Measurements from ENCODE around the gene HOXA3. TPM values are rescaled to one million over a fixed set of nuclear protein-coding genes. Genes with fewer than 3 reads are reported as not detected.

The HOXA3 gene
- polyA plus RNA-seq, 5 donors, result 33.5 to 53.1 (median 39.9) TPM

DNA sequence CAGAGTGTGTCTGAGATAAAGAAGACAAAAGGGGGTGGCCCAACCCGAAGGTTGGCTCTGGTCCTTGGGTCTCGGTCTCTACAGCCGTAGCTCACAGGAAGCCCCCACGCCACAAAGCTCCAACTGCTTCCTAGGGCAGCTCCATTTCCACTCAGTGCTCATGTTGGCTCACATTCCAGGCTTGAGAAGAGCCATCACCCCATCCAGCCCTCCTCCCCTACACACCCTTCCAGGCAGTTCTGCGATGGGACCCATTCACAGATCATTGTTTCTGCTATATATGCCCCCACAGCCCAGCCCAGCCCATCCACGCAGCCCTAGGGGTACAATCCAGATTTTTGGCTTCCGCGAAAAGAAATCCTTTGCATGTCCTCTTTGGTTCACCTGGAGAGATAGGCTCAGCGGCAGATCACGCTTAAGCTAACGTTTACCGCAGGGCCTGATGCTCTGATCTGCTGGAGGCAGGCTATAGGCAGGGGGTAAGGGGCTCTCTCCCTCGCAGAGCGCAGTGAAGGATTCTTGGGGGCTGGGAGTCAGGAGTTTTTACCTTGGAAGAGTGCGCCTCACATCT is 38.9 kb upstream of the HOXA3 start:
- no peak for DNase-seq

DNA sequence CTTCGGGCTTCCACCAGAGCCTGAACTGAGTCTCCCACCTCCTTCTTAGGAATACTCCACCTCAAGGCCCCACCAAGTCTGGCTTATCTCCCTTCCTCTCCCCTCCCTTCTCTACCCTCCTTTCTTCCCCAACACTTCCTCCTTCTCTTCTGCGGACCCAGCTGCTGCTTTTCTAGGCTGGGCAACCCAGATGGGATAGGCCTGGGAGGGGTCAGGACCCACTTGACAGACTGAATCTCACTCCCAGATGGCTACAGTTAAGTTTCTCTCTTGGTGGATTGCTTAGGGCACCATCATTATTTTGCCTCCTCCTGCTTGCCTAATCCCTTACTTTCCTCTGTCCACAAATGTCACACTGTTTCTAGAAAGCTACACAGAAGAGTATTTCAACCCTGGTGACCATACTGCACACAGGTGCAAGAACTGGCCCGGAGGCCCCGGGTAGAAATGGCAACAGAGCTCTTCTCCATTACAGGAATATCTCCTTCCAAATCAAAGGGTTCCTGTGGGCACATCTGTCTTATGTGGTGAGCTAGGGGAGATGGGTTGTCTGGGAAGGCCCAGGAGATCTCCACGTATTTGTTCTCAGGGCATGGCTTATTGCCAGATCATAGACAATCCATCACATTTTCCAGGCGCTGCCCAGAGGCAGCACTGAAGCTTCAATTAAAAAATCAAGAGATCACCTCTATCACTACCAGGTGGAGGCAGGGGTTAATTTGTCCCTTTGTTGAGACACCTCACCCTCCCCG is 37.8 kb upstream of the HOXA3 start:
- DNase-seq, result no peak

DNA sequence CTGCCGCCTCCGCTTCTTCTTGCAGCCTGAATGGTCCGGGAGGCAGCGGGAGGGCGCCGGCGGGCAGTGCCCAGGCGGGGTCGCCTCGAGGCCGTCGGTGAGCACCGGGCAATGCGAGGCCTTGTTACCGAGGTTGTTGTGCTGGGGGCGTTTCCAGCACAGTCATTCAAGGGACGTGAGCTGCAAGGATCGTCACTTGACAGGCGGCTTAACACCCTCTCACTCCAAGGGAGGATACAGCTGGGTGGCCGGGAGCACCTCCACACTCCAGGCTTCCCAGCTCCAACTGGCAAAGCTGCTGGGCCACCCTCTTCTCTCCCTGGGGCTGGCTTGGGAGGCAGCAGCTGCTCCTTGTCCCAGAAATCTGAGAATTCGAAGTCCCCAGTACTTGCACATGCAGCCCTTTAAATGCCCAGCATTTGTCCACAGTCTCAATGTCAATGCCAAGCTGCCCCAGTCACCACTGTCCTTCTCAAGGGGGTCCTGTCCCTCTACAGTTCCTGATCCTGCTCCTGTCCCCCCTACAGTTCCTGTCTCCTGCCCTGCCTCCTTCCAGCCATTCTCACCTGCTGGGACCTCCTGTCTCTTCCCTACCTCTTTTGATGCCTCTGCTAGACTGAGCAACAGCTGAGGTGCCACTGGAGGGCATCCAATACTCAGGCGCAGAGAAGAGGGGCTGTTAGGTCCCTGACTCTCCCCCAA is 37.1 kb upstream of the HOXA3 start:
- DNase-seq, result no peak

DNA sequence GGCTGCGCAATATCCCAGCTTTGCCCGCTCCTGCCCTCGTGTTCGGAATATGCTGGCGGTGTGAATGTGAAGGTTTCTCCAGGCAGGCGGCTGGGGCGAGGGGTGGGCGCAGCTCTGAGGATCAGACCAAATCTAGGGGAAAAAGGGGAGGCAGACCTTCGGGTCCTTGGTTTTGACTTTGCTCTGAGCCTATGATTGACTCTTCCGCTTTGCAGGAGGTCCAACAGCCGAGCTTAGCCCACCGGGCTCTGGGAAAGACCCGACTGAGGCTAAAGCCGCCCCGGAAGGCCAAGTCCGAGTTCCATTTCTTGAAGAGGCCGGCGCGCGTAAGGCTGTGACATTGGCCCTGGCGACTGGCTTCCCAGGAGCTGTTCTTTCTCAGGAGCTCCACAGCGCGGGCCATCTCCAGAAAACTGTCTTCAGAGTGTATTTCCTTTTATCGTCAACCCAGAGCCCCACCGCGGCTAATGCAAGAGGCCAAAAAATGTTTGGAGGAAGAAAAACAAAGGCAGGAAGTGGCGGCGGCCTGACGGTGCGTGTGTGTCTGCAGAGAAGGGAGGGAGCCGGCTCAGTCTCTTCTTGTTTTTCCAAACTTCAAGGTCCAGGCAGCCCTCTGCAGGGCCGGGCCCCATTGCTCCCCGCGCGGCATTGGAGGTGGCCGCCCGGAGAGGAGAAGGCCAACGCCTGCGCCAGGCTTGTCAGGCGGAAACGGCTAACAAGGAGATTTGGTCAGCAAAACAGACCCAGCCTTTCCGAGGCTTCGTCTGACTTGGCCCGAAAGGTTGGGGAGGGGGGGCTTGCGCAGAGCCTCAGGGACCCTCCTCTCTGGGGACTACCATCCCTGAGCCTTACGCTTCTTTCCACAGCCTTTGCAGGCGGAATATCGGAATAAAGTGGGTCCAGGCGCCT is 36.3 kb upstream of the HOXA3 start:
- no peak for DNase-seq

DNA sequence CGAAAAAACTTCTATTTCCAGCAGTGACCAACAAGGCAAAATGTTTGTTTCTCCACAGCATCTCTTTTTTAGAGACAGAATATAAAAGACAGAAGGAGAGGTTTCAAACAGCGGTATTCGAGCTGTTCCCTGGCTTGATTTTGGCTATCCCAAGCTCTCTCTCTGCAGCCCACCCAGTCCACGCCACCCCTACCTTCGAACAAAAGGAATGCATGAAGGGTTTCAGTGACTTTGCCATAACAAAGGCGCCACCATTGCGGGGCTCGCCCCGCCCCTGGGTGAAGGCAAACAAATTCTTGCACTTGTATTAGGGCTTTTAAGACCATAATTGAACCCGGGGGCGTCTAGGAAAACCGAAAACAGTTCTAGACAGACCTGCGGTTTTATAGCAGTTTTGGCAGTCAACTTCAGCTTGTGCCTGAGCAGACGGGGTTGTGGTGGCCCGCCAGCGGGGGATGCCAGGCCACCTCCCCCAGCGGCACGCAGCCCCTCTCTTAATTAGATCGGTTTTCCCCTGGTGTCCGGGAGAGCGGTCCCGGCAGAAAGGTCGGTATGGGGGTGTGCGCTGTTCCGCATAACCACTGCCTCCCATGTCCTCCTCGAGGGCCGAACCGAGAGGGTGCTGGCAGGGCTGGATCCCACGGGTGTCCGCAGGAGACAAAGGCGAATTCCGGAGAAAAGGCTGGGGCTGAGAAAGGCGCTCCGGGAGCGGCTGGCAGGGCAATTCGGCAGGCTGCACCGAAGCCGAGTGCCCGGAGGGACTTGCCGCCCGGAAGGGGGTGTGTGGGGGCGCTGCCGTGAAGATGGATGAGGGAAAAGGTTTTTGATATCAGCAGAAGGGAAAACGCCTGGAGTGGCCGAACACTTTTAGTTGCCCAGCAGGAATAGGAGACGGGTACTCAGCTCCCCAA is 35.3 kb upstream of the HOXA3 start:
- no peak for DNase-seq

DNA sequence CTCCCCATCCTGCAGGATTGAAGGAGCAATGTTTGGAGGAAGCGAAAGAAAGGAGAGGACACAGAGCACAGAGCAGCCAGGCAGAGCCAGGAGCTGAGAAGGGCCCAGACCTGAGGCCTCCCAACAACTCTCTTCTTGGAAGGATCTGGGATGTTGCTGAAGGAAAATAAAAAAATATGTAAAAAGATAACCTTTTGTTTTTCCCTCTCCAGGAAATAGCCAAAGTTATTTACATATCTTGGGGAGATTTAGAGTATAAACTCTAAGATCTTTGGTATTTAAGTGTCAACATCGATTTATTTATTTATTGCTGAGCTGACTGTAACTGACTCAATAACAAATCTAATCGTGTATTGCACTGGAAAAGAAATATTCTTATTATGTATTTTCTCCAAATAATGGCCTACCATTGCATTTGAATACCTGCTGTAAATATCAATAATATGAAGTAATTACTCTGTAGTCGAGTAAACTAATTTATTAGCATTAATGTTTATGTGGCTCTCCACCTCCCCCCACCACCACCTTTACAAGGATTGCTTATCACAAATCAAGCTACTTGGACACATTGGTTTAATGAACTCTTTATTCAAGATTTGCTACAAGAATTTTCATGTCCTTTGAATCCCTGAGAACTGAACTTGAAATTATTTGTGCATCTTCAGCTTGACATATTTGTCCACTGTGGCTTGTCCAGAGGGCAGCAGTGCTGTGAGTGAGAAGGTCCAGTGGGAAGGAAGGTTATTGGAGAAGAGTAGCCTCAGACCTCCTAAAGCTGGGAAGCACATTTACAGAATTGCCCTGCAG is 34.5 kb upstream of the HOXA3 start:
- DNase-seq, result no peak

DNA sequence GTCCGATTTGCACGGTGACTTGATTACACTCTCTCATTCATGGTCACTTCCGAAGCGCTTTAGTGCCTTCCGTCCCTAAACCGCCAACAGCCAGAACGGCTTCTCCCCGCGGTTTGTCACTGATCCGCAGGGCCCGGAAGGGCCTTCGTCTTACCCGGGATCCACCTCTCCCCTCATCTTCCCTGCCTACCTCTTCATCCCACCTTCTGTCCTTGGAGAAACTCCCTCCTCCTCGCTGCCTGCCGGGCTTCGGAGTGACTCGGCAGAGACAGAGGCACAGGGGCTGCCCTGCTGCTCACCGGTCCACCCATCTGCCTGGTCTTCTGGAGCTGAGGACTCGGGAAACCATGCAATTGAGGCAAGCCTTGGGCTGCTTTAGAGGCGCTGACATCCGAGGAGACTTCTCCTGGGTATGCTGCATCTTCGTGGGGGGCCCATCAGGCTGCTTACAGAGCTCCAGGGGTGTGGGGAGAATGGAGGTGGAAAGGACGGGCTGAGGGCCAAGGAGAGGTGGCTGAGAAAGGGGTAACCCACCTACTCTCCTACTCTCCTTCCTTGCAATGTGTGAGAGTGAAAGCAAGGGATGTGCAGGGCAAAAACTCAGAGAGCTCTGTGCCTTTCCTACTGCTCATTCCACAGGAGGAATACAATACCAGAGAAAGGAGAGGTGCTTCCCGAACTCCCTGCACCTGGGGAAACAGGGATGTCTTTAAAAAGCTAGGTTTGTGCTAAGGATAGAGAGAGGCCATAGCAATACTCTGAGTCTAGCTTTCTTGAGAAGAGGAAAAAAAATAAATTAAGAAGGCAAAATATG is 33.7 kb upstream of the HOXA3 start:
- no peak for DNase-seq

DNA sequence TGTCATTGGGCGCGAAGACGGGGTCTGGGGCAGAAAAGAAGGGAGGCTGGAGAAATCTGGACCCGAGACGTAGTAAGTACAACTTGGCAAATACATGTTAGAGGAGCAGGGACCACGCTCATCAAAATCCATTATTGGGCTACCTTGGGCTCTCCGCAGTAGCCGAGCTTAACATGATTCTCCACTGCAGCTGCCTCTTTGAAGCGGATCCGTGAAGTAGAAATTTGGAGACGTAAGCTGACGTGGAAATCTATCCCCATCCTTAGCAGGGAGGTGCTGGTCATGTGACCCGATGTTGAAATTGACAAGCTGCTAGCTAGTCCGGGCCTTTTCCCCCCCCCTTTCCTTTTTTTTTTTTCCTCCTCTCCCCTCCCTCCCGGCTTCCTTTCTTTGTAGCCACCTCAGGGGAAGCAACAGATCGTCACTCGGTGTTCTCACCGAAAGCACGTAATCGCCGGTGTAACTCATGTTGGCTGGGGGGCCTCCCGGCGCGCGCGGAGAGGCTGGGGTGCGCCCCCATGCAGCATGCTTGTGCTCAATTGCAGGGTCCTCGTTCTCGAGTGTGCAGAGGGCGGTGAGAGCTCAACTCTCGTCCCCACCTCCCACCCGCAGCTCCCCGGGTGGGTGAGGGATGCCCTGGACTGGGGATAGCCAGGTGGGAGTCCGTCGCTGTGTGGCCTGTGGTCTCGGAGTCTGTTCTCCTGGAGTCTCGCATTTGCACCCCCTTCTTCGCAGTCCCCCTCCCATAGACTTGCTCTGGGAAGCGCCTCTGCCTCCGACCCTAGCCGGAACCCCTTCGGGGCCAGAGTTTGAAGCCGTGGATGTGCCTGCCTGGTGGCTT is 32.9 kb upstream of the HOXA3 start, which contains the start of gene HOXA11:
Gene HOXA11 (minus strand): TSS at position 220 of the 841 bp plus-strand sequence. CDS start 88 bp downstream, at position 132.
- DNase-seq, result no peak

DNA sequence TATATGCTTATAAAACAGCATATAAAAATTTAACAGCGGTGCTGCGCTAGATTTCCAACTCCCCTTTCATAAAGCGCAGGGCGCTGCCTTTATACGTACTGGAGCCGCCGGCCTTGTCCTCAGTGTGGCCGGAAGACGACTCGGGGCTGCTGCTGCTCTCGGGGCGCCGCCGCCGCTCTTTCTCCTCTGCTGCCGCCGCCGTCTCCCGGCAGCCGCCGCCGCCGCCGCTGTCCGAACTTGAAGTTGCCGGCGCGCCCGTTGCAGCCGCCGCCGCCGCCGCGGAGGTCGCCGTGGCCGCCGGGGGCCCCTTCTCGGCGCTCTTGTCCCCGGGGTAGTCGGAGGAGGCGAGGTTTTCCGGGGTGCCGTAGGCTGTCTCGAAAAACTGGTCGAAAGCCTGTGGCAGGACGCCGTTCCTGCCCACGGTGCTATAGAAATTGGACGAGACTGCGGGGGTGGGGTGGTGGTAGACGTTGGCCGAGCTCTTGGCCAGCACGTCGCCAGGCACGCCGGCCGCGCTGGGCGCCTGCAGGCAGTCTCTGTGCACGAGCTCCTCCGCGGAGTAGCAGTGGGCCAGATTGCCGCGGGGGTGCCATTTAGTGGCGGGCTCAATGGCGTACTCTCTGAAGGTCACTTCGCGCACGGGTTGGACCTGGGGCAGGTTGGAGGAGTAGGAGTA is 32.1 kb upstream of the HOXA3 start:
- DNase-seq, result no peak

DNA sequence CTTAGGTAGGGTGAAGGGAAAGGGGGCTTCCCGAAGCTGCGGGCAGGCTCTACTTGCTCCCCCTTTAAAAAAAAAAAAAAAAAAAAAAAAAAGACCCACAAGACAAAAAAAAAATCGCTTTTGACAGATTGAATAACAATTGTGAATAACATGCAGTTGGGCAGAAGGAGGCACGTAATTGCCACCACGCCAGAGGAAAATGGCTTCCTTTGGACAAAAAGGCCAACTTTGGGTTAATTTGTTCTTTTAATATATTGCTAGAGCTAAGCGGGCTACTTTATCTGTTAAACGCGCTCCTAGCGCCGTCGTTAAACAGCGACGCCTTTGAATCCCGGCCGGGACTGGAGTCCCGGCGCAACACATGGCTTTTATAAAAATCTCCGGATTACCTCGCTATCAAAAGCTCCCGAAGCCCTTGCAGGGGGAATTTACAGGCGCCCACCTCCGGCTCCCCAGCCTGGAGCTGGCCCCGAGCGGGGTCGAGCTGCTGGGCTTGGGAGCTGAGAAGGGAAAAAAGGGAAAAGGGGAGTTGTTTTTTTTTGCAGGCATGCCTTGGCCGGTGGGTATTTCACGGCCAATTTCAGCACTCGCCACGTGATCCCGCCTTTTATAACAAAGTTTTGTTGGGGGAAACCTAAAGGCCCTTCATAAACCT is 31.4 kb upstream of the HOXA3 start:
- no peak for DNase-seq

DNA sequence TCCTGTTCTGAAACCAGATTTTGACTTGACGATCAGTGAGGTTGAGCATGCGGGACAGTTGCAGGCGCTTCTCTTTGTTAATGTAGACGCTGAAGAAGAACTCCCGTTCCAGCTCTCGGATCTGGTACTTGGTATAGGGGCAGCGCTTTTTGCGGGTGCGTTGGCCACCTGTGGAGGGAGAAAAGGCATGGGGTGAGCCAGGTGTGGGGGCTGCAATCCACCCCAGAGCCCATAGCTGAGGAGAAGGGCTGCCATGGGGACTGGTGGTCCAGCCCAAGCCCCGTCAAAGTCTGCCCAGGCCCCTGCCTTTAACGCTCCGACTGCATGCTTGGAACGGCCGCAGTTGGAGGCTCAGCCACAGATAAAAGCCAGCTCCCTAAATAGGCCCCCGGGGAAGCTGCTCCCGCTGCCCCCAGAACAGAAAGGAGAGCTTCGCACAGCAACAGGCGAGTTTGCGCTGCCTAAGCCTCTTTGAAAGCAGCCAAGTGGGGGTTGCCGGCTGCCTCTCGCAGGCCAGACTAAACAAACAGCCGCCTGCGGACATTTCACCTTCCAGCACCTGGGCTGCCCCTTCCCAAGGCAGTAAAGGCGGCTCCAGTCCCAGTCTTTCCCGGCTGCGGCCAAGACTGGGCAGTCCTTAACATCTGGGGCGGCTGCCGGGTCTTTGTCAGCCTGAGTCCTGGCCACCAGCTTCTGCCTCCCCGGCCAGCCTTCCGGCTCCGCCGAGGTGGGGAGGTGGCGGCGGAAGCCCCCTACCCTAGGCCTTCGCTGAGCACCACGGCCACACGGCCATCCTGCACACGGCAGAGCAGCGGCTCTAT is 30.7 kb upstream of the HOXA3 start:
- DNase-seq, result no peak

DNA sequence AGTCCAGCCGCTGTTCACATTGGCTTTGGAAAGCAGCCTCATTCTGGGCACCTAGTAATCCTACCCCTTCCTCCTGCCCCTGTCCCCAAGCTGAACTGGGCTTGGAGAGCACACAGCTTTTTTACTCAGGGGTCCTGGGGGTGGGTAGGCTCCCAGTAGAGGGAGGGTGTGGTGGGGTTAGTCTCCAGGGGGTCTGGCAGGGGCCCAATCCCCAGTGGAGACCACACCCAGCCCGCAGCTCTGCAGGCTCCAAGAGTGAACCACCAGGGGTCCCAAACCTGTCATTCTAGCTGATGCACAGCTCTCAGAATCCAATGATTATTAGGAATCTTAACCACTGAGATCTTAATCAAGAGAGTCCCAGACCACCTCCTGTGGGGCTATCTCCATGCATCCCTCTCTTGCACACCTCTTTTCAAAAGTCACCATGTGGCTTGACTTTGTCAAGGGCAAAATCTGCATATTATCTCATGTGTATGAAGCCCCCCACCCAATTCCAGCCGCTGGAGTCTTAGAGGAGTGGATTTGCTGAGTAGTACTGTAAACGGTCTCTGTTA is 30.0 kb upstream of the HOXA3 start:
- no peak for DNase-seq

DNA sequence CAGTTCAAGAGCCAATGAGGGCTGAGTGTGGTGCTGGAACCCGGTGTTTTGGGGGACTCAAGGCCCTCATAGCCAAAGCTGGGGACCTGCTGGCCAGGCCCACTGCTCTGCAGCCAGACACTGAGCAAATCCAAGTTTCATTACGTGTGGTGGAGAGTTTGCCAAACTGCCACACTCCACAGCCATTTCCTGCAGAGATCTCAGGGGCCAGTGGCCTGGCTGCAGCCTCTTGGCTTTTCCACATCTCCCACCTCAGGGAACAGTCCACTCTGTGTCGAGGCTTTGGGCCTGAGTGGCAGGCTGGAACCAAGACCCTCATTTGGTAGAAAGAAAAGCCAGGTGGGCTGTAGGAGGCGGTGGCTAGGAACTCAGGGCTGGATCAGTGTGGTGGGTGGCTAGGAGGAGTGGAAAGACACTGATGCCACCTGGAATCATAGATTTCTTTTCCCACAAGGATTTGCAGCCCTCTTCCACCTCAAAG is 29.5 kb upstream of the HOXA3 start:
- DNase-seq, result no peak

DNA sequence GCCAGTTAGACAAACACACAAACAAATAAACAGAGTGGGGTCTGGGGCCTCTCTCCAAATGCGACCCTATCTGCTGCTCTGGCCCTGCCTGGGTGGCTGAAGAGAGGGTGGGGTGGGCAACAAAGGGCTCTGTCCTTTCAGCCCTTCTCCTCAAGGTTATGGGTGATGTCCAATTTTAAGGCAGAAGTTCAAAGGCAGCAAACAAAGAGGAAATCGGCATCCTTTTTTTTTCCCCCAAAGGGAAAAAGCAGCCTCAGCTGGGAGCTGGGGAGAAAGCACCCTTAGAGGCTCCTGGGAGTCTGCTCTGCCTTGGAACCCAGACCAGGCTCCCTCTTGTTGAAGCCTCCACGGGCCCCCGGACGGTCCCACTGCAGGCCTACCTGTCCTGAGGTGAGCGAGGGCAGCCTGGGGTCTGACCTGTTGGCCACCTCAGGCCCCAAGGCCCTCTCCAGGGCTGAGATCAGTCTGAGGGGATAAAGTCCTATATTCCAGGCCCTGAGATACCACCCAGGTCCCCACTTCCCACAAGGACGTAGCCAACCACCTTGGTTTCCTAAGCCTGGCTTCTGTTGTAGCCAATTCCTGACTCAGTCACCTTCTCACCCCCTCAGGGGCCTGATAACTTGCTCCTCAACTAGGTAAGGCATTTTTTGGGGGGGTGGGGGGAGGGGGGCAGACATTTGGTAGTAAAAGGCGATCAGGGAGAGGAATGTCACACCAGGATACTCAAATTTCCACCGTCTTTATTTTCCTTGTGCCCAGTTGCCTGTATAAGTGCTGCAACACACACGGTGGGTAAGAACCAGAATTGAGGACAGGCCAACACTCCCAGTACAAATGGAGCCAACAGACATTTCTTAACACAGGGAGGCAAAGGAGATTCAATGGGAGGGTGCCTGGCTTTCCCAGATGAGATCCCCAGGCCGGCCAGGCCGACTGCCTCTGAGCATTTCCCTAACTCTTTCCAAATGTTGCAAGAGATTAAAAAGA is 28.3 kb upstream of the HOXA3 start:
- no peak for DNase-seq
